Heart left ventricle (tissue), 16 donors: ENCODE data around the gene RAX2. TPM values are rescaled to one million over a fixed set of nuclear protein-coding genes. Genes with fewer than 3 reads are reported as not detected.

Experiments
- ATAC-seq, 4 donors: fragments of 200-7000 bp; cut with Tn5 transposase; one replicate each; pipeline ENCODE4 v1.9.1; 2020 to 2022; ENCODE audit warnings: moderate library complexity in 4 of 4, mild to moderate bottlenecking in 3 of 4, moderate number of reproducible peaks in 1 of 4
- DNase-seq, 5 donors: peaks; one replicate each; pipeline ENCODE4 v3.0.0-alpha.2; 2020
- H3K27ac ChIP-seq, 12 donors: fragments of 200-600 bp; sonication (generic) in 4 of 12; one replicate each; pipeline versions ENCODE4 v1.5.0 to v1.8.0; 2016 to 2022; ENCODE audit warnings: mild to moderate bottlenecking in 2 of 12
- H3K27me3 ChIP-seq, 9 donors: fragments of 200-600 bp; sonication (generic) in 2 of 9; one replicate each; pipeline versions ENCODE4 v1.5.1 to v1.8.0; 2016 to 2022; ENCODE audit warnings: mild to moderate bottlenecking in 3 of 9
- H3K36me3 ChIP-seq, 9 donors: fragments of 200-600 bp; sonication (generic) in 2 of 9; one replicate each; pipeline versions ENCODE4 v1.5.0 to v1.8.0; 2018 to 2022; ENCODE audit warnings: mild to moderate bottlenecking in 2 of 9
- H3K4me1 ChIP-seq, 12 donors: fragments of 200-600 bp; sonication (generic) in 4 of 12; one replicate each; pipeline versions ENCODE4 v1.5.0 to v1.8.0; 2016 to 2022; ENCODE audit warnings: mild to moderate bottlenecking in 3 of 12
- H3K4me3 ChIP-seq, 12 donors: fragments of 200-600 bp; sonication (generic) in 4 of 12; one replicate each; pipeline versions ENCODE4 v1.5.0 to v1.8.0; 2017 to 2022; ENCODE audit warnings: mild to moderate bottlenecking in 9 of 12, moderate library complexity in 4 of 12
- H3K9me3 ChIP-seq, 12 donors: fragments of 200-600 bp; sonication (generic) in 4 of 12; one replicate each; pipeline versions ENCODE4 v1.5.0 to v1.8.0; 2016 to 2022; ENCODE audit warnings: mild to moderate bottlenecking in 1 of 12
- POLR2A ChIP-seq, 2 donors: fragments of 450-650 bp; IDR thresholded peaks; one replicate each; pipeline ENCODE4 v1.6.1; 2017; ENCODE audit warnings: antibody characterized with exemption in 2 of 2, mild to moderate bottlenecking in 2 of 2, moderate library complexity in 2 of 2
- WGBS, 4 donors: extraction: QIAGEN DNeasy Blood & Tissue Kit in 2 of 4; methylation state at CpG; one replicate each; pipeline versions ENCODE4 v1.1.5 to v1.1.7; 2013 to 2018; 5-methylcytosine and 5-hydroxymethylcytosine counted together
- intact Hi-C, 10 donors: fragments of 100-400 bp; cut with DNase I; formaldehyde crosslinking; loops; one replicate each; pipeline versions ENCODE4 v1.11.1 to v1.14.2; 2022
- polyA plus RNA-seq, 2 donors: library from polyadenylated mRNA; stranded (reverse); fragments of 200-250 nt; gene quantifications; one replicate each; pipeline ENCODE4 v1.2.3, GENCODE V29; 2013
- total RNA-seq, 9 donors: library from RNA; depleted of rRNA in 2 of 9; stranded (reverse); fragments of >200 nt in 2 of 9; fragmentation: NEBNext Ultra II Directional in 3 of 9; extraction: Animal tissue kit (Norgen Biotek cat#: 25700) in 3 of 9; gene quantifications; one replicate each; pipeline versions ENCODE4 v1.1.0 to v1.2.4, GENCODE V29; 2016 to 2023
- TF ChIP-seq, protein P1 (sequence below), 12 donors: fragments of 200-600 bp; sonication (generic) in 4 of 12; IDR thresholded peaks; one replicate each; pipeline versions ENCODE4 v1.5.0 to v1.8.0; 2018 to 2022; ENCODE audit warnings: antibody characterized with exemption in 12 of 12, mild to moderate bottlenecking in 5 of 12
- donor health status: ischemic (EF 13 %, LVEDD 7.1; RV severe dilation, severe dysfunction).
- donor health status: healthy with polysubstance abuse.
- donor health status: DM: no; HTN: yes; CAD: no.
- donor health status: DM: no; HTN: no; CAD: no.
- donor health status: ischemic (EF 25% LVEDD 6.9; RV normal size, moderate dysfunction).
- donor health status: ischemic (EF 25% LVEDD 5.7; RV mildly dilated, moderate dysfunction).
- donor health status: healthy.
- donor health status: DM: yes; HTN: yes; CAD: no.
- donor health status: ischemic (EF 35%, LVEDD 5.7; RV mildly dilated, moderate dysfunction).
- donor health status: nonischemic (EF 11% LVEDD 7.7; RV severe dilation, severe dysfunction).
- donor health status: DM: yes; HTN: yes; CAD: no.
- donor health status: PGD.
- donor health status: ischemic (EF 29% LVEDD 5.4; RV normal size, mild dysfunction).
- donor health status: nonischemic (EF 23%, LVEDD 6.1; RV moderate dilation, normal function).

RAX2 gene
- total and polyA plus RNA-seq, 11 donors = not detected

DNA sequence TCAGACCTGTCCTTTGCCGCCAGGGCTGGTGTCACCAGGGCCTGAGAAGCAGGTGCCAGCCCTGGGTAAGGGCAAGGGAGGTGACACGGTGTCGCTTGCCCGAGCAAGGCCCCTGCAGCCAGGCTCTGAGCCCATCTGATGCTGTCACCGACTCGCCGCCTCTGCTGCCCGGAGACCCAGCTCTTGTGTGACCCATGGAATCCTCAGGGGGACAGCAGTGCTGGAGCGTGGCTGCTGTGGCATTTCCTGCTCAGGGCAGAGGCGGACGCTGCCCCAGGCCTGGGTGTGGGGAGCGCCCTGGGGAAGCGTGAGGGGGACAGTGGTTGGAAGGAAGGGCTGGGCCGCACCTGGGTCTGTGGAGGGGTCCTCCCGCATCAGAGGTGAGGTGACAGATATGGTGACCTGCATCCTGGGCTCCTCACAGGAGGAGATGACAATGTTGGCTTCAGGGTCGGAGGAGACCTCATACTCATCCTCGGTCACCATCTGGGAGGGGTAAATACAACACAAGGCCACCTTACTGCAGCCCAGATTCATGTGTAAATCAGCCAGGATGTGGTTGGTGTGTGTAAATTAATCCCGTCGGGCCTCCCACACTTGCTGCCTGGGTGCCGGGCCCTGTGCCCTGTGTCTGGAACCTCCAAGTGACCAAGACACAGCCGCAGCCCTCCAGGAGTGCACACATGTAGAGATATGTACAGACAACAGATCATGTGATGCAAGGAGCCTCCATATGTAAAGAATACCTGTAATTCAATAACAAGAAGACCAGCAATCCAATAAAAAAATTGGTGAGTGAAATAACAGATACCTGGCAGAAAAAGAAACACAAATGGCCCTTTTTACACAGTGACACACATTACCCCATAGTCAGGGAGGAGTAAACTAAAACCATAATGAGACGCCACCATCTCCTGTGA lies 41.7 kb upstream of the RAX2 start:
- ATAC-seq (no peak), DNase-seq (peak in 1 of 5 donors; percentile 71)
- WGBS, 4 donors = 60 to 69% (median 62%) methylated on average over 18 to 22 of the region's 22 CpGs
- Histone ChIP-seq H3K27me3 (no peaks in the 10 kb centered on the region), H3K9me3 (no peaks in the 10 kb centered on the region), H3K27ac (peak overlapping the region in 10 of 12 donors; percentile 11 to 75 (median 41)), H3K4me1 (peaks cover 0 to 36% (median 11%) of the 10 kb centered on the region in 12 donors), H3K36me3 (no peaks in the 10 kb centered on the region), H3K4me3 (no peak overlapping the region)
- intact Hi-C loops = no loop called here
- TF ChIP-seq POLR2A (IDR thresholded peaks at IDR 0.05) = no peak
- TF ChIP-seq, protein P1, sequence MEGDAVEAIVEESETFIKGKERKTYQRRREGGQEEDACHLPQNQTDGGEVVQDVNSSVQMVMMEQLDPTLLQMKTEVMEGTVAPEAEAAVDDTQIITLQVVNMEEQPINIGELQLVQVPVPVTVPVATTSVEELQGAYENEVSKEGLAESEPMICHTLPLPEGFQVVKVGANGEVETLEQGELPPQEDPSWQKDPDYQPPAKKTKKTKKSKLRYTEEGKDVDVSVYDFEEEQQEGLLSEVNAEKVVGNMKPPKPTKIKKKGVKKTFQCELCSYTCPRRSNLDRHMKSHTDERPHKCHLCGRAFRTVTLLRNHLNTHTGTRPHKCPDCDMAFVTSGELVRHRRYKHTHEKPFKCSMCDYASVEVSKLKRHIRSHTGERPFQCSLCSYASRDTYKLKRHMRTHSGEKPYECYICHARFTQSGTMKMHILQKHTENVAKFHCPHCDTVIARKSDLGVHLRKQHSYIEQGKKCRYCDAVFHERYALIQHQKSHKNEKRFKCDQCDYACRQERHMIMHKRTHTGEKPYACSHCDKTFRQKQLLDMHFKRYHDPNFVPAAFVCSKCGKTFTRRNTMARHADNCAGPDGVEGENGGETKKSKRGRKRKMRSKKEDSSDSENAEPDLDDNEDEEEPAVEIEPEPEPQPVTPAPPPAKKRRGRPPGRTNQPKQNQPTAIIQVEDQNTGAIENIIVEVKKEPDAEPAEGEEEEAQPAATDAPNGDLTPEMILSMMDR (IDR thresholded peaks at IDR 0.05) = no peak

DNA sequence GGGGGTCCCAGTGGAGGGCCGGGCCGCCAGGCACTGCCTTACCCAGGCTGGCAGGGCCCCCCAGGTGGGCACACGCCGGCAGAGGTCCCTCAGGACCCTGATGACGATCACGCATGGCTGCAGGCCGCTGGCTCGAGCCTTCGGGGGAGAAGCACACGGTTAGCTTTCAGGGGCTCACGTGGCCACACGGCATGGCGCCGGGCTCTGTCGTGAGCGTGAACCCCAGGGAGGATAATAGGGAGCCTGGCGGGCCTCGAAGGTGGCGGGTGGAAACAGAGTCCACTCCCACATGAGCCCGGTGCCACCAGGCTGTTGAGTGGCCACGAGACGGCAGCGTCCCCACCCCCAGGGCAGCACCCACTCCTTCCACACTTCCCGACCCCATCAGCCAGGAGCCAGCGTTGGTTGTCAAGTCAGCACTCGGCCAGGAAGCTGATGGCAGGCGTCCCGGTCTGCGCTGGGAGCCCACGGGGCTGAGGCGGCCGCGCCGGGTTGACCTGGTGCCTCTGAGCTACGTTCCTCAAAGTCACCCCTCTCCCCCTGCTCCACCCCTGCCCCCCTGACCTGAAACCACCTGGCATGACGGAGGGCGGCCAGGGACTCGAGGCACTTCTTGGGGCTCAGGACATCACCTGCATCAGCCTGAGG lies 38.8 kb upstream of the RAX2 start:
- Histone ChIP-seq H3K27me3 (no peaks in the 10 kb centered on the region), H3K9me3 (no peaks in the 10 kb centered on the region), H3K4me1 (peaks cover 0 to 31% (median 11%) of the 10 kb centered on the region in 12 donors), H3K27ac (peak overlapping the region in 2 of 12 donors; percentile 11 to 74), H3K36me3 (no peaks in the 10 kb centered on the region), H3K4me3 (no peak overlapping the region)
- ATAC-seq (peak in 1 of 4 donors; percentile 9), DNase-seq (peak in 1 of 5 donors; percentile 67)
- TF ChIP-seq POLR2A (IDR thresholded peaks at IDR 0.05) = no peak
- TF ChIP-seq, protein P1 (IDR thresholded peaks at IDR 0.05) = no peak
- intact Hi-C loops = no loop called here
- WGBS, 4 donors = 71 to 90% (median 76%) methylated on average over 10 to 38 of the region's 38 CpGs

DNA sequence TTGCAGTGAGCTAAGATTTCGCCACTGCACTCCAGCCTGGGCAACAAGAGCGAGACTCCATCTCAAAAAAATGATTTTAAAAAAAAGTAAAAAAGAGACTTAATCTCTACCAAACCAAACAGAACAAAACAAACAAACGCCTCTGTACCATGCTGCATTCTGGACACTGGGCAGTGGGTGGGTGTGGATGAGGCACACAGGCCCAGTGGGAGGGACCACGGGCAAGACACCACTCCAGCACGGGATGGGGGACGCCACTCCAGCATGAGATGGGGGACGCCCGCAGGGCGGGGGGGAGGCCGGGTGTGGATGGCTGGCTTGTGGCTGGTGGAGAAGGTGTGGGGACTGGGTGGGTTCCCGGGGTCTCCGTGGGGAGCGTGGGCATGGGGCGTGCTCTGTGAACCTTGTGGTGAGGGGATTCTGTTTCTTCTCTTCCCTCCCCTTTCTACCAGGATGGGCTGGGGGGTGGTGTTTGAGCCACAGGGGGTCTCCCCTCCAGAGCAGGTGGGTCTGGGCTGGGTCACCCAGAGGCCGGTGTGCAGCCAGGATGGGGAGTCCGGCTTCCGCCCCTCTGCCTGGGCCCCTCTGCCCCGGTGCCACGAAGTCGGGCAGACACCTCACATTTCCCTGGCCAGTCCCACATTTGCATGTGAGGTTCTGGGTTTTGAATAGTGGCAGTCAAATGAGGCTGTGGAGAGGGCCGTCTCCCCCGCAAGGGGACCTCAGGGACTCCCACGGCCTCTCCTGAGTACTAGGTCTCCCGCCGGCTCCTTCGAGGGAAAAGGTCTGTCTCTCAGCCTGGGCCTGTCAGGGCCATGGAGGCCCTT lies 38.1 kb upstream of the RAX2 start:
- WGBS, 4 donors = 78 to 83% (median 81%) methylated on average over 20 to 26 of the region's 26 CpGs
- H3K9me3 ChIP-seq = no peaks in the 10 kb centered on the region
- peaks cover 0 to 31% (median 11%) of the 10 kb centered on the region in 12 donors for H3K4me1 ChIP-seq
- intact Hi-C loops = no loop called here
- H3K27ac ChIP-seq = peak overlapping the region in 1 of 12 donors; percentile 74
- ATAC-seq (no peak), DNase-seq (no peak)
- H3K36me3 ChIP-seq = no peaks in the 10 kb centered on the region
- H3K27me3 ChIP-seq = no peaks in the 10 kb centered on the region
- H3K4me3 ChIP-seq = no peak overlapping the region
- no peak for TF ChIP-seq POLR2A (IDR thresholded peaks at IDR 0.05)
- TF ChIP-seq, protein P1 (IDR thresholded peaks at IDR 0.05) = no peak
